ENCODE measurements around the gene PLAGL1.

DNA sequence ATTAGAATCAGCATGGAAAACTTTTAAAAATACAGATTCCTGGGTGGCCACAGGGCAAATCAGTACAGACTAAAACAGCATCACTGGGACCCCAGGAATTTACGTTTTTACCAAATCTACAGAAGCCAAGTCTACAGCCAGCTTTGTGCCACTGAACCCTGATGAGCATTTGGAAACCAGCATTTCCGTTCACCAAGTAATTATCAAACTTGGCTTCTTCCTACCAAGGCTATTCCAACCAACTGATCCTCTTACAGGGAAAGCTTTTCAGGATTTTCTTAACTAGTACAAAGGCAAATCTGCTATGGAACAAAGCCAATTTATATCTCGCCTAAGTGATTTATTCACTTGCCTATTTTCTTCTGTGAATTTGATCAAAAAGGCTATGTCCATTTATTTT lies 47.0 kb downstream of the PLAGL1 start:
- TF ChIP-seq, protein P1, sequence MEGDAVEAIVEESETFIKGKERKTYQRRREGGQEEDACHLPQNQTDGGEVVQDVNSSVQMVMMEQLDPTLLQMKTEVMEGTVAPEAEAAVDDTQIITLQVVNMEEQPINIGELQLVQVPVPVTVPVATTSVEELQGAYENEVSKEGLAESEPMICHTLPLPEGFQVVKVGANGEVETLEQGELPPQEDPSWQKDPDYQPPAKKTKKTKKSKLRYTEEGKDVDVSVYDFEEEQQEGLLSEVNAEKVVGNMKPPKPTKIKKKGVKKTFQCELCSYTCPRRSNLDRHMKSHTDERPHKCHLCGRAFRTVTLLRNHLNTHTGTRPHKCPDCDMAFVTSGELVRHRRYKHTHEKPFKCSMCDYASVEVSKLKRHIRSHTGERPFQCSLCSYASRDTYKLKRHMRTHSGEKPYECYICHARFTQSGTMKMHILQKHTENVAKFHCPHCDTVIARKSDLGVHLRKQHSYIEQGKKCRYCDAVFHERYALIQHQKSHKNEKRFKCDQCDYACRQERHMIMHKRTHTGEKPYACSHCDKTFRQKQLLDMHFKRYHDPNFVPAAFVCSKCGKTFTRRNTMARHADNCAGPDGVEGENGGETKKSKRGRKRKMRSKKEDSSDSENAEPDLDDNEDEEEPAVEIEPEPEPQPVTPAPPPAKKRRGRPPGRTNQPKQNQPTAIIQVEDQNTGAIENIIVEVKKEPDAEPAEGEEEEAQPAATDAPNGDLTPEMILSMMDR (IDR thresholded peaks at IDR 0.05): no peak
- TF ChIP-seq POLR2A (IDR thresholded peaks at IDR 0.05): no peak
